ENCODE data around the gene CGREF1.

The CGREF1 gene

DNA sequence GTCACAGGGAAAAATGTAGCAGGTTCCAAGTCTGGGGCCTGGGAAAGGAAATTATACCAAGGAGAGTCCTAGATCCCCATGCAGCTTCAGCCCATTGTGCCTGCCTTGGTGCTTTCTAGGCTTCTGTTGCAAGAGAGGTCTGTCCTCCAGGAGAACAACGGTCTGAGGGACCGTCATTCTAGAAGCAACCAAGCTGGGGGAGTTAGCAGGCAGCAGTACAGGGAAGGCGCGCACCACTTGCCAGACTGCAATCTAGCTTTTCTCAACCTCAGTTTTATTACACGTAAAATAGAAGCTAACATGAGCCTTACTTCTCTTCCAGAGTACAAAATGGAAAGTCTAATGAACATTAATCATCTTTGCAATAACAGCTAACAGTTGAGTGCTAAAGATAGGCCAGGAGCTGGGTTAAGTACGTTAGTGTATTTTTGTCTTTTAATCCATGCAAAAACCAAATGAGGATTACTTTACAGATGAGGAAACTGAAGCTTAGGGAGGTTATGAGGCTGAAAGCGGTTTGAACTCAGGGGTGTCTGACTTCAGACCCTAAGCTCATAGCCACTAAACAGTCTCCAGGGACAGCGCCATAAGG lies 31.8 kb upstream of the CGREF1 start:
- no CpG with 5 or more reads among the region's 8 CpGs for WGBS (ENCODE audit: extremely low coverage, insufficient coverage, low lambda C conversion rate)
- Histone ChIP-seq H2BK120ac (ENCODE audit: low read depth, low read length) (no peak overlapping the region), H3K79me2 (ENCODE audit: control insufficient read depth, insufficient read depth, low read length) (no peaks in the 10 kb centered on the region), H3K18ac (ENCODE audit: low read length) (no peak overlapping the region), H3K27ac (ENCODE audit: low read depth, low read length) (no peak overlapping the region), H3K36me3 (ENCODE audit: control insufficient read depth, insufficient read depth, low read length) (no peaks in the 10 kb centered on the region), H3K23ac (ENCODE audit: low read length) (no peak overlapping the region), H3K4me3 (ENCODE audit: low read length) (no peak overlapping the region), H3K4me2 (ENCODE audit: low read length) (no peak overlapping the region), H4K5ac (ENCODE audit: low read length) (no peak overlapping the region), H3K27me3 (ENCODE audit: insufficient read depth, low read length, poor library complexity) (no peaks in the 10 kb centered on the region), H3K4ac (ENCODE audit: low read depth, low read length) (no peak overlapping the region), H4K8ac (ENCODE audit: low read depth, low read length) (no peak overlapping the region), H3K79me1 (ENCODE audit: low read length) (no peaks in the 10 kb centered on the region), H2BK5ac (ENCODE audit: low read length) (no peak overlapping the region), H2BK15ac (replicated peaks; ENCODE audit: low read depth) (no peak overlapping the region), H3K4me1 (ENCODE audit: control insufficient read depth, low read depth, low read length) (no peaks in the 10 kb centered on the region), H3K56ac (ENCODE audit: low read length) (no peak overlapping the region), H3K9ac (ENCODE audit: low read length) (no peak overlapping the region), H2AK5ac (ENCODE audit: low read length) (no peak overlapping the region)
- no peak for DNase-seq

- Histone ChIP-seq H3K4me1 (ENCODE audit: control insufficient read depth, low read depth, low read length) (no peaks in the 10 kb centered on the region), H4K5ac (ENCODE audit: low read length) (no peak overlapping the region), H3K27me3 (ENCODE audit: insufficient read depth, low read length, poor library complexity) (no peaks in the 10 kb centered on the region), H3K79me2 (ENCODE audit: control insufficient read depth, insufficient read depth, low read length) (no peaks in the 10 kb centered on the region), H2BK15ac (replicated peaks; ENCODE audit: low read depth) (no peak overlapping the region), H3K18ac (ENCODE audit: low read length) (no peak overlapping the region), H3K79me1 (ENCODE audit: low read length) (no peaks in the 10 kb centered on the region), H3K56ac (ENCODE audit: low read length) (no peak overlapping the region), H3K4me3 (ENCODE audit: low read length) (no peak overlapping the region), H3K9ac (ENCODE audit: low read length) (no peak overlapping the region), H3K36me3 (ENCODE audit: control insufficient read depth, insufficient read depth, low read length) (no peaks in the 10 kb centered on the region), H3K4me2 (ENCODE audit: low read length) (no peak overlapping the region), H3K23ac (ENCODE audit: low read length) (no peak overlapping the region), H3K27ac (ENCODE audit: low read depth, low read length) (no peak overlapping the region), H2BK5ac (ENCODE audit: low read length) (no peak overlapping the region), H2BK120ac (ENCODE audit: low read depth, low read length) (no peak overlapping the region), H2AK5ac (ENCODE audit: low read length) (no peak overlapping the region), H4K8ac (ENCODE audit: low read depth, low read length) (no peak overlapping the region), H3K4ac (ENCODE audit: low read depth, low read length) (no peak overlapping the region)
- DNase-seq: no peak
- WGBS (ENCODE audit: extremely low coverage, insufficient coverage, low lambda C conversion rate): no CpG with 5 or more reads among the region's 29 CpGs
These were observed 30.9 kb upstream of the CGREF1 start for GRCh38 chr2:27149570-27150405.

GRCh38 chr2:27148801-27149439 lies 30.0 kb upstream of the CGREF1 start, which contains the start of gene TCF23:
Gene TCF23 (plus strand): TSS chr2:27149004. CDS start chr2:27149134, 130 bp downstream.
- no peak for DNase-seq
- Histone ChIP-seq H3K4me1 (ENCODE audit: control insufficient read depth, low read depth, low read length) (no peaks in the 10 kb centered on the region), H3K4me3 (ENCODE audit: low read length) (no peak within 1 kb of the TSS), H3K79me2 (ENCODE audit: control insufficient read depth, insufficient read depth, low read length) (no peaks in the 10 kb centered on the region), H2BK15ac (replicated peaks; ENCODE audit: low read depth) (no peak within 1 kb of the TSS), H3K56ac (ENCODE audit: low read length) (no peak within 1 kb of the TSS), H2BK5ac (ENCODE audit: low read length) (no peak within 1 kb of the TSS), H2AK5ac (ENCODE audit: low read length) (no peak within 1 kb of the TSS), H4K5ac (ENCODE audit: low read length) (no peak within 1 kb of the TSS), H3K36me3 (ENCODE audit: control insufficient read depth, insufficient read depth, low read length) (no peaks in the 10 kb centered on the region), H3K27me3 (ENCODE audit: insufficient read depth, low read length, poor library complexity) (no peaks in the 10 kb centered on the region), H3K4me2 (ENCODE audit: low read length) (no peak within 1 kb of the TSS), H3K4ac (ENCODE audit: low read depth, low read length) (no peak within 1 kb of the TSS), H2BK120ac (ENCODE audit: low read depth, low read length) (no peak within 1 kb of the TSS), H3K18ac (ENCODE audit: low read length) (no peak within 1 kb of the TSS), H4K8ac (ENCODE audit: low read depth, low read length) (no peak within 1 kb of the TSS), H3K9ac (ENCODE audit: low read length) (no peak within 1 kb of the TSS), H3K23ac (ENCODE audit: low read length) (no peak within 1 kb of the TSS), H3K79me1 (ENCODE audit: low read length) (no peaks in the 10 kb centered on the region), H3K27ac (ENCODE audit: low read depth, low read length) (no peak within 1 kb of the TSS)
- no CpG with 5 or more reads among the region's 12 CpGs for WGBS (ENCODE audit: extremely low coverage, insufficient coverage, low lambda C conversion rate)

DNA sequence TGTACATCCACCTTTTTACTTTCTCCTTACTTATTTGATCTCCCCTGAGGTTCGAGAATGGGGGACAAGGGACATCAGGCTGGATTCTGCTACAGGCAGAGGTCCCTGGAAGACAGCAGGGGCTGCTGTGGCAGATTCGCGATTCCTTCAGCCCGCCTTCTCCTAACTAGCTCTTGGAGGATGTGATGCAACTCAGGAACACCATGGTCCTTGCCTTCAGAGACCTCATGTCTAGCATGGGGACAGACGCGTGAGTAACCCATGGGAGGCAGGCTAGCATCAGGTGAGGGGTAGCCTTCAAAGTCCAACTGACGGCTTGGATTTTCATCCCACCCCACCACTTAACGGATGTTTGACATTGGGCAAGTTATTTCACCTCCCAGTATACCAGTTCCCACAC lies 29.0 kb upstream of the CGREF1 start:
- no peak overlapping the region for H3K23ac ChIP-seq (ENCODE audit: low read length)
- no peak overlapping the region for H4K5ac ChIP-seq (ENCODE audit: low read length)
- H2AK5ac ChIP-seq (ENCODE audit: low read length): no peak overlapping the region
- H3K18ac ChIP-seq (ENCODE audit: low read length): no peak overlapping the region
- no peak overlapping the region for H3K9ac ChIP-seq (ENCODE audit: low read length)
- H3K56ac ChIP-seq (ENCODE audit: low read length): no peak overlapping the region
- no peak overlapping the region for H2BK15ac ChIP-seq (replicated peaks; ENCODE audit: low read depth)
- H3K27ac ChIP-seq (ENCODE audit: low read depth, low read length): no peak overlapping the region
- H4K8ac ChIP-seq (ENCODE audit: low read depth, low read length): no peak overlapping the region
- H3K79me1 ChIP-seq (ENCODE audit: low read length): no peaks in the 10 kb centered on the region
- H3K79me2 ChIP-seq (ENCODE audit: control insufficient read depth, insufficient read depth, low read length): no peaks in the 10 kb centered on the region
- H2BK5ac ChIP-seq (ENCODE audit: low read length): no peak overlapping the region
- H2BK120ac ChIP-seq (ENCODE audit: low read depth, low read length): no peak overlapping the region
- H3K4ac ChIP-seq (ENCODE audit: low read depth, low read length): no peak overlapping the region
- H3K4me2 ChIP-seq (ENCODE audit: low read length): no peak overlapping the region
- no peaks in the 10 kb centered on the region for H3K4me1 ChIP-seq (ENCODE audit: control insufficient read depth, low read depth, low read length)
- WGBS (ENCODE audit: extremely low coverage, insufficient coverage, low lambda C conversion rate): no CpG with 5 or more reads among the region's 8 CpGs
- no peak overlapping the region for H3K4me3 ChIP-seq (ENCODE audit: low read length)
- no peaks in the 10 kb centered on the region for H3K36me3 ChIP-seq (ENCODE audit: control insufficient read depth, insufficient read depth, low read length)
- H3K27me3 ChIP-seq (ENCODE audit: insufficient read depth, low read length, poor library complexity): no peaks in the 10 kb centered on the region
- no peak for DNase-seq

GRCh38 chr2:27145682-27146081 lies 26.8 kb upstream of the CGREF1 start:
- Histone ChIP-seq H3K4me2 (ENCODE audit: low read length) (no peak overlapping the region), H2BK5ac (ENCODE audit: low read length) (no peak overlapping the region), H3K4me3 (ENCODE audit: low read length) (no peak overlapping the region), H3K9ac (ENCODE audit: low read length) (no peak overlapping the region), H3K4me1 (ENCODE audit: control insufficient read depth, low read depth, low read length) (no peaks in the 10 kb centered on the region), H3K18ac (ENCODE audit: low read length) (no peak overlapping the region), H3K79me2 (ENCODE audit: control insufficient read depth, insufficient read depth, low read length) (no peaks in the 10 kb centered on the region), H3K23ac (ENCODE audit: low read length) (no peak overlapping the region), H4K8ac (ENCODE audit: low read depth, low read length) (no peak overlapping the region), H2BK120ac (ENCODE audit: low read depth, low read length) (no peak overlapping the region), H2AK5ac (ENCODE audit: low read length) (no peak overlapping the region), H3K27ac (ENCODE audit: low read depth, low read length) (no peak overlapping the region), H3K56ac (ENCODE audit: low read length) (no peak overlapping the region), H3K27me3 (ENCODE audit: insufficient read depth, low read length, poor library complexity) (no peaks in the 10 kb centered on the region), H3K4ac (ENCODE audit: low read depth, low read length) (no peak overlapping the region), H3K36me3 (ENCODE audit: control insufficient read depth, insufficient read depth, low read length) (no peaks in the 10 kb centered on the region), H3K79me1 (ENCODE audit: low read length) (no peaks in the 10 kb centered on the region), H2BK15ac (replicated peaks; ENCODE audit: low read depth) (no peak overlapping the region), H4K5ac (ENCODE audit: low read length) (no peak overlapping the region)
- WGBS (ENCODE audit: extremely low coverage, insufficient coverage, low lambda C conversion rate): no CpG with 5 or more reads among the region's 2 CpGs
- no peak for DNase-seq
